ENCODE results near the gene COL6A1.

GRCh38 chr21:46011267-46011967 is 29.8 kb downstream of the COL6A1 start:
- TF ChIP-seq CTCF (IDR thresholded peaks at IDR 0.05; ENCODE audit: poor library complexity): no peak
- no peak for TF ChIP-seq EZH2 (IDR thresholded peaks at IDR 0.05; ENCODE audit: borderline replicate concordance)

Measured in hepatocyte (in vitro differentiated cells).